GM19438 (cell line): ENCODE data around the gene MYOM1.

Experiments
- ATAC-seq: cut with Tn5 transposase; IDR thresholded peaks from one replicate; pipeline ENCODE4 v1.9.1; 2021; ENCODE audit warnings: low read depth; ENCODE audit not compliant: unreplicated experiment

Gene MYOM1

DNA sequence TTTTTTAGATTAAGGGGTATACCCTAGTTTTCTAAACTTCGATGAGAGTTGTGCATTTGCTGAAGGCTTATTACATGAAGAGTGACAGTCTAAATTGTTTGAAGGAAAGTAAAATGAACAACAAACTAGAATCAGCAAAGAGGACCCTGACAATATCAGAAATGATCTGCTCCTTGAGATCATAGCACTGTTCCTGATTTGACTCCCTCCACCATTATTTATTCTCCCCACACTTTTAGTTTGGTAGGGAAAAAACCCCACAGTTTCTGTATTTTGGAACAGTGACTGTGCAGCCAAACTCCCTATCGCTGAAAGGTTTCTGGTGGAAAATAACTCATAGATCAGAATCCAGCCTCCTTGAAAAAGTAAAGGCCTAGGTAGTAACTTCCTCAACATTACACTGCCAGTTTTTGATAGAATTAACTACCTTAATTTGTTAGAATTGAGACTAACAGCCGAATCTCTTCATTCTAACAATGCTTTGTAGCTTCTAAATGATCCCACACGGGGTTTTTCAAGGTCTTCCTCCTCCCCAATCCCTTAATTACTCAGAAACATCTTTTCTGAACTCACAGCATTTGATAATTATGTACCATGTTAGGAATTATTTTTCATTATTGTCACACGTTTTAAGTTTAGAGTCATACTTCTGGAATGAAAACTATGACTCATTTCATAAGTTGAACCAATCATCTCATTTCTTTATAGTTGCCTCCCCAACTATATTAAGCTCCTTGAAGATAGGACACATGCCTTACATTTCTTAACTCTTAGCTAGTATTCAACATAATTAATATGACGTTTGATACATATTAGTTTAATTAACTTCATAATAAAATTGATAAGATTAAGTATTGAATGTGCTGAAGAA lies 30.7 kb upstream of the MYOM1 start:
- no peak for ATAC-seq

- no peak for ATAC-seq
Measured at GRCh38 chr18:3248658-3249359, 29.0 kb upstream of the MYOM1 start.

GRCh38 chr18:3248062-3248657 lies 28.4 kb upstream of the MYOM1 start:
- ATAC-seq, result no peak

GRCh38 chr18:3247240-3248061 lies 27.7 kb upstream of the MYOM1 start, which contains the start of gene MYL12A:
MYL12A (plus strand) TSS chr18:3247801; CDS start chr18:3253248, 5,447 bp downstream.
- peak; percentile 74 for ATAC-seq

DNA sequence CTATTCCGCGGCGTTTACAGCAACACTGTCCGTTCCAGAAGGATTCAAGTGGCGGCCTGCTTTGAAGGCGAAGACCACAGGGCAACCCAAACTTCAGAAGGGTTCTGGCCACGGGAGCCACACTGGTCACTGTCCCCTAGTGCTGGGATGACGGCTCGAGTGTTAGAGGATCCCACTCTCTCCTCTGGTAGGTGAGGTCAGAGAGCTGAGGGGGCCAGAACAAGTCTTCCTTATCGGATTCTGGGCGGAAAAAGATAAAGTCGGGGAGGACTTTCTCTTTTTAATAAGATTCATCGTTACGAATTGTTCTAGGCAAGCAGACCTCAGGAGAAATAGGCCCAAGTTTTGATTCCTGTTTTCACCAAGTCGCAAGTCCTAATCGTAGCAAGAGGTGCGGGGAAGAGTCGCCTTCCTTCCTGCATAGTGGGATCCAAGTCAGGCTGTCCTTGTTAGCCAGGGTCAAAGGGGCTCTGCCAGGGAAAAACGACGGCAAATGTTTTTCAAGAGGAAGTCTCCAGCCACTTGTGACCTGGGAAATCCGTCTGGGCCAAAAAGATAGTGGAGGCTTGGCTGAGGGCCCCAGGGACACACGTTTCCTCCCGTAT lies 27.0 kb upstream of the MYOM1 start:
- ATAC-seq, result peak; percentile 0

GRCh38 chr18:3245853-3246634 lies 26.3 kb upstream of the MYOM1 start:
- peak; percentile 44 for ATAC-seq

- ATAC-seq, result no peak
Measured at GRCh38 chr18:3245185-3245564, 25.4 kb upstream of the MYOM1 start.

DNA sequence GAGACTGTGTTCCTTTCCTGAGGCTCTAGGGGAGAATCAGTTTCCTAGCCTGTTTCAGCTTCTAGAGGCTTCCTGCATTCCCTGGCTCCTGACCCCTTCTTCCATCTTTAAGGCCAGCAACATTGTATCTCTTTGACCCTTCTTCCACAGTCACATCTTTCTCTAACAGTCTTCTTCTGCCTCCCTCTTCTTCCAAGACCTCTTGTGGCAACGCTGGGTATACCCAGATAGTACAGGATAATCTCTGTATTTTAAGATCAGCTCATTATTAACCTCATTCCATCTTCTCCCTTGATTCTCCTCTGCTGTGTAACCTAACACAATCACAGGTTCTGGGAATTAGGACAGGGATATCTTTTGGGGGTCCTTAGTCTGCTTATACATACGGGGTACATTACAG lies 19.0 kb upstream of the MYOM1 start:
- no peak for ATAC-seq

GRCh38 chr18:3236470-3236869 lies 16.7 kb upstream of the MYOM1 start:
- no peak for ATAC-seq

- ATAC-seq, result no peak
Measured at GRCh38 chr18:3235846-3236245, 16.1 kb upstream of the MYOM1 start.

- ATAC-seq, result no peak
Measured at GRCh38 chr18:3234457-3234856, 14.7 kb upstream of the MYOM1 start.

DNA sequence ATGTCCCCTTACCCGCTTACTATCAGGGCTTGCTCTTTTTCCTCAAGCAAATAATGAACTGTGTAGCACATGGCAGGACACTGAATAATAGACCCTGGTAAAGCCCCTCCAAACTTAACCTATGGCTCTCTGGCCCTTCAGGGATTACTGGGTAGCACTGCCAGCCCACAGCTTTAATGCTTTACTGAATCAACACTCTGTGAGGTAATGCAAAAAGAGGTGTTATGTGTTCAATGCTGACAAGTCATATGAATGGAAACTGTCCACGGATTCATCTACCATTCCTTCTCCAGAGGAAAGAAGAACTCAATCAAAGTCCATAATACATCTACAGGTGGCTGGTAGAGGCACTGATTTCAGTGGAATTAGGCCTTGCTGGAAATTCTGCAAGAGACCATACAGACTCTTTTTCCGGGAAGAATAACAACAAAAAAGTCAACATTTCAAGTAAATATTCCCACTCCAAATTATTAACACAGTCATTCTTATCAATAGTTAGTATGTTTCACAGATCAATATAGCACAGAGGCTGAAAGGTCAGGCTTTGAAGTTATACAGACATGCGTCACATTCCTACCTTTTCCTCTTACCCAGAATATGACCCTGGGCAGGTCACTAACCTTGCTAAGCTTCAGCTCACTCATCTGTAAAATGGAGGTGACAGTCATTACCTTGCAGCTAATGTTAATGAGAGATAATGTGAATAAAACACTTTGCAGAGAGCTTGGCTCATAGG lies 13.8 kb upstream of the MYOM1 start:
- ATAC-seq, result no peak

DNA sequence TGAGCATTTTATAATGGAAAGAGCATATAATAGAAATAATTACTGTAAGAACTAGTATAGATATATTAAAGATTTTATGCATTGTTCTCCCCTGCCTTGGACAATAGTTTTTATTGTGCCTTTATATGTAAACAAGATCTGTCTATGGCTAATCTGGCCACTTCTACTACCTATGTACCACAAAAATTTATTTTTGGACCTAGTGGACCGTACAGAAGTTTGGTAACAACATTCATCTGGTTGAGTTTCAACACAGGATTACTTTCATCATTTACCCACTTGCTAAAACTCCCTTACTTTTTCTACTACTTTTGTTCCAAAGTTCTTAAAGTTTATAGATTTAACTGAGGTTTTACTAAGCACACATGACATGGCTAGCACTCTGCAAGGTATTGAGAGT lies 13.2 kb upstream of the MYOM1 start:
- no peak for ATAC-seq

DNA sequence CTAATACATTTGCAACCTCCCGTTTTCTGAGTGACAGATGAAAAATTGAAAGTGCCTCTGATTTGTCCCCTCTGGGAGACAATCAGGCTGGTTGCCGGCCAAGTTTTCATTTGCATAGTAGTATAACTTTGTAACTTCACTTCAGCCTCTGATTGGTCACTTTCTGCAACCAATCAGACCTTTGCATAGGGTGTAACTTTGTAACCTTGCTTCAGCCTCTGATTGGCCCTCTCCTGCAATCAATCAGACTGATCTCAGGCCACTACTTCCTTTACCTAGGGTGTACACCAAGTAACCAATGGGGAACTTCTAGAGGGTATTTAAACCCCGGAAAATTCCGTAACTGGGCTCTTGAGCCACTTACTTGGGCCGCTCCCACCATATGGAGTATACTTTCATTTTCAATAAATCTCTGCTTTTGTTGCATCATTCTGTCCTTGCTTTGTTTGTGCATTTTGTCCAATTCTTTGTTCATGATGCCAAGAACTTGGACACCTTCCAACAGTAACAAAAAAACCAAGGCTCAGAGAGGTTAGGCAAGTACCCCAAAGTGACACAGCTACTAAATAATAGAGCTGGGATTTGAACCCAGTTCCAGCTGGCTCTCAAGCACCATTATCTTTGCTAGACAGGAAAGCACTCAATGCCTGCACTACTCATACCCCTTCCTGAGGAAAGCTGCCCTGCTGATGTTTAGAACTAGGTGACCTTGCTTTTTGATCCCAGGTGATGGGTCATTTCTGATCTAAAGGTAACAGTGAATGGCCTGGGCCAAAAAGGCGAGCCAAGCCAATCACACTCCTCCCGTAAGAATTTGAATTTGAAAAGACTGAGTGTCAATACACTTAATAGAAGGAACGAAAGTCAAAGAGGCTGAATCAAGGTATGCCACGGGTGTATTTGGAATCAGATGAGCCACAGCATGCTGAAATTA lies 10.9 kb upstream of the MYOM1 start:
- no peak for ATAC-seq

DNA sequence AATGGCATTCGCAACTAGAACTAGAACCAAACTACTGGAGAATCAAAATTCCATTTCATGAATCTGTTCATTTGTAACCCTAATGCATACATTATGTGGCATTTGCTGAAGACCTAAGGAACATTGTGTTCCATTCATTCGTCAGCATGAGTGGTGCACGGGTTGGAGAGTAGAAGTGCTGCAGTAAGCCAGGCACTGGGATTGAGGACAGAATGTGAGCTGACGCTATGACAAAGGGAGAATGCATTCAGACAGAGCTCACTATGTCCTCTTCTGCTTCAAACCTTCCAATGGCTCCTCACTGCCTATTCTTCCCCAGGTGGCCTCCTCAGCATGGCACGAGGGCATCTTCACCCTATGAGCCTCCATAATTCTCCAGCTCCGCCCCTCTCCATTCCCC lies 6.3 kb upstream of the MYOM1 start:
- no peak for ATAC-seq

DNA sequence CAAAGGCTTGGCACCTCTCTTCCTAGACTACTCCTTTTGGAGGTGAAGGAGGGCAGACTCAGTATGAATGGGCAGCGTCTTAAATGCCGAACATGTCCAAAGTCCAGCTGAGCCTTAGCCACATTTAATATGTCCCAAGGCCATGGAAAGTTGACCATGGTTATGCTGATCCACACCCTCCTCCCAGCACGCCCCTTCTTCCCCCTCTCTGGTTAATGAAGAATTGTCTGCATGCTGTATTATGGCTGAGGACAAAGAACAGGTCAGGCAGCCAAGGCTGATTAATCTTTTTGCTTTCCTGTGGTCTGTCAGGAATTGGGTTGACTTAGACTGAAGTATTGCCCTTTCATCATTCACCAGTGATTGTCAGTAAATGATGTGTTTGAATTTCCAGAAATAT lies 5.8 kb upstream of the MYOM1 start:
- ATAC-seq, result no peak

GRCh38 chr18:3224223-3224622 lies 4.5 kb upstream of the MYOM1 start:
- no peak for ATAC-seq

- no peak for ATAC-seq
Measured at GRCh38 chr18:3223356-3223755, 3.6 kb upstream of the MYOM1 start.
